ENCODE data around the gene GRXCR2. TPM values are rescaled to one million over a fixed set of nuclear protein-coding genes. Genes with fewer than 3 reads are reported as not detected.
"Not testable (repeated sequence)": the region's sequence is repeated elsewhere in the genome, so short reads cannot be mapped to it uniquely, and the experiment has no call there.

GRXCR2 gene
- total RNA-seq, 8 experiments from 2014 or later = 0.15 to 0.33 TPM; not detected in 6

DNA sequence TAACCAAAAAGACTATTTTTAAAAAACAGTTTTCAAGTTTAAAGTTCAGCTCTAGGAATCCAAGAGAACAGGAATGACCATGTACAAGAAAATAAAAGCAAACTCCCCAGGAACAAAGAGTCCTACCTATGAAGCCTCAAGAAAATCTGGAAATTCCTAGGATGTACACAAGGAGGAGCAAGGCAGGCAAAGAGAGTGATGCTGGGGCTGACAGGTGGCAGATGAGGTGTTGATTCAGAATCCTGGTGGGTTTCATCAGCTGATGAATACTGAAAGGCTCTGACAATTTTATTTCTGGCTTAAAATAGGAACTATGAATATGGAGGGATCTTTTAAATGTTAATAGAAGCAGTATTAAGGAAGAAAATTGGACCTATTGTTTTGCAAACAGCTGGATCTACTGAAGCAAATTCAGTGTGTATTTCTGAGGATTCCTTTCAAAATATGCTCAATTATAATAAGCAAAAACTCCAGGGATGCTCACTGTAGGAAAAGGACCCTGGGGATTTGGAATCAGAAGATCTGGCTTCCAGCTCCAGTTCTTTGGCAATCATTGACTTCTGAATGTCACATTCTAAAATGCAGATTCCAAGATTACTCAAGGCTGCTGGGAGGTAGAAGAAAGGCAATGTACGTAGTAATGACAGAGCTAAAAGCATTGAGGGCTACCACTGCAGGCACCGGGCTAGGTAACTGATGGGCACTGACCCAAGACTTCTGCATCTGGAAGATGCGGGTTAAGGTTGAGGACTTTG is 35.6 kb upstream of the GRXCR2 start:
- in situ Hi-C loops (cut with MboI; ENCODE audit: low pct_unique_long_range_greater_than_20kb in 2 of 9, low sequenced_read_pairs in 9 of 9, unreplicated experiment in 9 of 9) = no loop called here
- 20 to 100% (median 75%) methylated on average over 1 to 3 of the region's 3 CpGs; no CpG with 5 or more reads in 2 of the 10 experiments for WGBS, 10 experiments
- Histone ChIP-seq H3K27ac (no peak overlapping the region), H3K4me3 (no peak overlapping the region), H3K4me1 (replicated peaks in 1 of 2) (no peaks in the 10 kb centered on the region)
- ATAC-seq (replicated peaks in 6 of 8) = peak in 3 of 8 experiments; percentile 52 to 79 (median 62)

DNA sequence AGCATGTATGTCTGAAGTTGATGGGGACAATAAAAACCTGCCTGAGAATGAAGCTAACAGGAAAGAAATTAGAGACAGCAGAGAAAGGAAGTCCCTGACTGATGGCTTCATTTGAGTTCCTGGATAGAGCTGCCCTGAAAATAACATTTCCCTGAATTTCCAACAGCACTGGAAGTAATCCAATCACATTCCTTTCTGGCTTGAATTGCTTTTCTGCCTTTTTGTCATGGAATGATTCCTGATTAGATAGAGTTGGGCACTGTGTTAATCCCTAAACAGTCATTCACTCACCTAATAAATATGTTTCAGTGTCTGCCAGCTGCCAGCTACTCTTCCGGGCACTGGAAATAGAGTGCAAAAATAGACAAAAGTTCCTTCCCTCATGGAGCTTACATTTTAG is 33.6 kb upstream of the GRXCR2 start:
- WGBS, 10 experiments = 9 to 100% (median 88%) methylated on average over 1 of the region's 1 CpG; no CpG with 5 or more reads in 2 of the 10 experiments
- H3K27ac ChIP-seq = no peak overlapping the region
- H3K4me3 ChIP-seq = no peak overlapping the region
- H3K4me1 ChIP-seq (replicated peaks in 1 of 2) = no peaks in the 10 kb centered on the region
- in situ Hi-C loops (cut with MboI; ENCODE audit: low pct_unique_long_range_greater_than_20kb in 2 of 9, low sequenced_read_pairs in 9 of 9, unreplicated experiment in 9 of 9) = no loop called here
- no peak for ATAC-seq (replicated peaks in 6 of 8)

DNA sequence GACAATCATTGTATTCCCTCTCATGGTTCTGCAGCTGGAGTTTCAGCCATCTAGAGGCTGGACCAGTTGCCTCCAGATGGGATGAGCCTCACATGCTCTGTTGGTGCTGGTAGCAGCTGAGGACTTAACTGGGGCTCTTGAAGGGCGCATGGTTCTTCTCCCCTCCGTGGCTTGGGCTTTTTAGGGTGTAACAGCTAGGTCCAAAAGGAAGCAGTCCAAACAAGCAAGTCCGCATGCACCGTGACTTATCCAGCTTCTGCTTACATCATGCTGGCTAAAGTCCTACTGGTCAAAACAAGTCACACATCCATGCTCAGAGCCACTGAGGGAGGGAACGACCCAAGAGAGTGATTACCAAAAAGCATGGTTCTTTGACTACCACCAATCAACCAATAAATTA is 31.9 kb upstream of the GRXCR2 start:
- Histone ChIP-seq H3K4me1 (replicated peaks in 1 of 2) (no peaks in the 10 kb centered on the region), H3K4me3 (no peak overlapping the region), H3K27ac (no peak overlapping the region)
- ATAC-seq (replicated peaks in 6 of 8) = no peak
- 22 to 100% (median 84%) methylated on average over 1 to 4 of the region's 5 CpGs; no CpG with 5 or more reads in 5 of the 10 experiments for WGBS, 10 experiments
- in situ Hi-C loops (cut with MboI; ENCODE audit: low pct_unique_long_range_greater_than_20kb in 2 of 9, low sequenced_read_pairs in 9 of 9, unreplicated experiment in 9 of 9) = no loop called here

DNA sequence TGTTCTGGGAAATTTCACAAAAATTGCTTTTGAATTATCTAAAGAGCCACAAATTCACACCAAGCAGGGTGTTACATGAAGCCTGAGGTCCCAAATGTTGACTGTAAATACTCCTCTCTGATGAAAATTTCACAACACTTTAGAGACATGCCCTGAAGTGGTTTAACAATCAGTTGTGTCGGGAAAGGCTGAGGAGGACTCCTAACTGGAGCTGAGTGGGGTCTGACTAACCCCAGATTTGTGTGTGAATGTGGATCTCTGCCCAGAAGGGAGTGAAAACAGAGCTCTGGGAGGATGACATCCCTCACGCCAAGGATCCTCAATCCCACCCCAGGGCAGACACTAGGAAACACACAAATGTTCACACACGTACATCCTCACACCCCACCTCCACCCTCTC is 31.1 kb upstream of the GRXCR2 start:
- ATAC-seq (replicated peaks in 6 of 8) = peak in 2 of 8 experiments; percentile 48 to 62
- H3K27ac ChIP-seq = no peak overlapping the region
- H3K4me1 ChIP-seq (replicated peaks in 1 of 2) = no peaks in the 10 kb centered on the region
- WGBS, 10 experiments = 13 to 88% (median 60%) methylated on average over 1 to 3 of the region's 3 CpGs; no CpG with 5 or more reads in 5 of the 10 experiments
- H3K4me3 ChIP-seq = no peak overlapping the region
- in situ Hi-C loops (cut with MboI; ENCODE audit: low pct_unique_long_range_greater_than_20kb in 2 of 9, low sequenced_read_pairs in 9 of 9, unreplicated experiment in 9 of 9) = no loop called here

DNA sequence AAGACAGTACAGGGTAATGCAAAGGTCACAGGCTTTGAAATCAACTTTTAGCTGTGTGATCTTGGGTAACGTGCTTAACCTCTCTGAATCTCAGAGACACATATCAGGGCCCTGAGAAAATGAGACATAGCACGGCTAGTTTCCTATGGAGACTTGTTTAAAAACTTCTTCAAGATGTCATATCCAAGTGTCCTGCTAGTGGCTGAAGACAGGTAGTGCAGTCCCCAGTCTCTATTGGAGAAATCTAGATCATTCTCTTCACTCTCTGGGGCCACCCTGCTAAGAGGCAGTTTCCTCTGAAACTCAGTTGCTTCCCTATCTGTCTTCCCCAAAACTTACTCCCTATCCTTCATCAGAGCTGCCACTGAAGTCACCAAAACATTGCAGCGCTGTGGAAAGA is 30.3 kb upstream of the GRXCR2 start:
- in situ Hi-C loops (cut with MboI; ENCODE audit: low pct_unique_long_range_greater_than_20kb in 2 of 9, low sequenced_read_pairs in 9 of 9, unreplicated experiment in 9 of 9) = no loop called here
- Histone ChIP-seq H3K4me3 (no peak overlapping the region), H3K4me1 (replicated peaks in 1 of 2) (no peaks in the 10 kb centered on the region), H3K27ac (no peak overlapping the region)
- ATAC-seq (replicated peaks in 6 of 8) = peak in 2 of 8 experiments; percentile 25 to 26
- WGBS, 10 experiments = 20 to 100% (median 86%) methylated on average over 1 to 3 of the region's 3 CpGs; no CpG with 5 or more reads in 1 of the 10 experiments

DNA sequence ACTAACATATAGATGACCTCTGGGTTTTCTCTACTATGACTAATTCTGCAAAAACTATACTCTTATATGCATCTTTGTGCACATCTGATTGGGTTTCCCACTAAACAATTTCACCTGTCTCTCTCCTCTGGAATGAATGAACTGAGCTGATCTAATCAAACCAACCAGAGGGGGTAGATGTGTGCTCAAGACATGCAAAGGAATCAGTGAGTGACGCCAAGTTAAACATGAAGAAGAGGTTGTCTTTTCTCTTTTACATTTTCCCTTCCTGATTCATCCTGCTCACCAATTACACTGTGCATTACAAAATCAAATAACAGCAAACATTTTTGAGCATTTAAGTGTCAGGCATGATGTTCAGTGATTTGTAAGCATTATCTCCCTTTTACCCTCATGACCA is 29.6 kb upstream of the GRXCR2 start:
- in situ Hi-C loops (cut with MboI; ENCODE audit: low pct_unique_long_range_greater_than_20kb in 2 of 9, low sequenced_read_pairs in 9 of 9, unreplicated experiment in 9 of 9) = no loop called here
- ATAC-seq (replicated peaks in 6 of 8) = no peak
- Histone ChIP-seq H3K4me3 (no peak overlapping the region), H3K4me1 (replicated peaks in 1 of 2) (no peaks in the 10 kb centered on the region), H3K27ac (no peak overlapping the region)
- 60 to 100% (median 100%) methylated on average over 1 of the region's 1 CpG; no CpG with 5 or more reads in 4 of the 10 experiments for WGBS, 10 experiments

DNA sequence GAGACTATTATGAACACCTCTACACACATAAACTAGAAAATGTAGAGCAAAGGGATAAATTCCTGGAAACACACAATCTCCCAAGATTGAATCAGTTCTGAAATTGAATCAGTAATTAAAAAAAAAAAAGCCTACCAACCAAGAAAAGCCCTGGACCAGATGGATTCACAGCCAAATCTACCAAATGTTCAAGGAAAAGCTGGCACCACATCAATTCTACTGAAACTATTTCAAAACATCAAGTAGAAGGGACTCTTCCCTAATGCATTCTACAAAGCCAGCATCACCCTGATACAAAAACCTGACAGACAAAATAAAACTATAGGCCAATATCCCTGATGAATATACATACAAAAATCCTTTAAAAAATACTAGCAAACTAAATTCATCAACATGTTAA is 25.4 kb upstream of the GRXCR2 start:
- in situ Hi-C loops (cut with MboI; ENCODE audit: low pct_unique_long_range_greater_than_20kb in 2 of 9, low sequenced_read_pairs in 9 of 9, unreplicated experiment in 9 of 9) = no loop called here
- Histone ChIP-seq H3K4me3 (no peak overlapping the region), H3K27ac (no peak overlapping the region), H3K4me1 (replicated peaks in 1 of 2) (no peaks in the 10 kb centered on the region)
- ATAC-seq (replicated peaks in 6 of 8) = no peak

DNA sequence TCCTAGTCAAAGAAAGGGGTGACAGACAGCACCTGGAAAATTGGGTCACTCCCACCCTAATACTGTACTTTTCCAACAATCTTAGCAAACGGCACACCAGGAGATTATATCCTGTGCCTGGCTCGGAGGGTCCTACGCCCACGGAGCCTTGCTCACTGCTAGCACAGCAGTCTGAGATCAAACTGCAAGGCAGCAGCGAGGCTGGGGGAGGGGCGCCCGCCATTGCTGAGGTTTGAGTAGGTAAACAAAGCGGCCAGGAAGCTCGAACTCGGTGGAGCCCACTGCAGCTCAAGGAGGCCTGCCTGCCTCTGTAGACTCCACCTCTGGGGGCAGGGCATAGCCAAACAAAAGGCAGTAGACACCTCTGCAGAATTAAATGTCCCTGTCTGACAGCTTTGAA is 18.6 kb upstream of the GRXCR2 start:
- ATAC-seq (replicated peaks in 6 of 8); H3K4me3 ChIP-seq; H3K27ac ChIP-seq; H3K4me1 ChIP-seq (replicated peaks in 1 of 2); in situ Hi-C loops (cut with MboI; ENCODE audit: low pct_unique_long_range_greater_than_20kb in 2 of 9, low sequenced_read_pairs in 9 of 9, unreplicated experiment in 9 of 9): not testable (repeated sequence)
- 89% methylated on average over 1 of the region's 10 CpGs; no CpG with 5 or more reads in 9 of the 10 experiments for WGBS, 10 experiments

DNA sequence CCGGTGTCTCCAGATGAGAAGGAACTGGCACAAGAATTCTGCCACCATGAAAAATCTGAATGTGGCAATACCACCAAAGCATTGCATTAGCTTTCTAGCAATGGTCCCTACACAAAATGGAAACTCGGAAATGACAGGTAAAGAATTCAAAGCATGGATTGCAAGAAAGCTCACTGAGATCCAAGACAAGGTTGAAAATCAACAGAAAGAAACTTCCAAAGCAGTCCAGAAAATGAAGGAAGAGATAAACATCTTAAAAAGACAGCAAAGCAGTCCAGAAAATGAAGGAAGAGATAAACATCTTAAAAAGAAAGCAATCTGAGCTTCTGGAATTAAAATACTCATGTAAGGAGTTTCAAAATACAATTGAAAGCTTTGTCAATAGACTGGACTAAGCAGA is 16.8 kb upstream of the GRXCR2 start:
- WGBS, 10 experiments = 0 to 100% (median 88%) methylated on average over 1 to 2 of the region's 2 CpGs; no CpG with 5 or more reads in 1 of the 10 experiments
- ATAC-seq (replicated peaks in 6 of 8) = no peak
- in situ Hi-C loops (cut with MboI; ENCODE audit: low pct_unique_long_range_greater_than_20kb in 2 of 9, low sequenced_read_pairs in 9 of 9, unreplicated experiment in 9 of 9) = no loop called here

DNA sequence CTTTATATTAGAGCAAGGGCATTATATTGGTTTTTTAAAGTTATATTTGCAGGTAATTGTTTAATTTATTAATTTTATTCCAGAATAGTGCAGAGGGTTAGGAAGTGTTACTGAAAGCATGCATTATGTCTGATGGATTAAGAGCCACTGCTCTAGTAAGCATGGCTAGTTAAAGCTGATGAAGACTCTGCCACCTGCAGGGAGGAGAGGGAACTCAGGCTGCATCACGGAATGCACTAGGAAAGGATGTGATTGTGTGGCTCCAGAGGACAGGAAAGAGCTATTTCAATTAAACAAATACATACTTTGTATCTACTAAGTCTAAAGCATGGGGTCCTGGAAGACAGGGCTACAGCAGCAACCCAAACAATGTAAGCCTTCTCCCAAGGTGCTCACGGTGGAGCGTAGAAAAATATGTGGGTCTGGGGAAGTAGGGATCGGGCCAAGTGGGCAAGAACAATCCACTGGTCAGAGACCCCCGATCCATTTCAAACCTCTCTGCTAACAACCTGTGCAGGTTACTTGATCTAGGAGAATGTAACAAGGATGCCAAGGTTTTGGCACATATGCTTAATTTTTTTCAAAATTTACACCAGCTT is 15.3 kb upstream of the GRXCR2 start:
- 40 to 100% (median 81%) methylated on average over 2 to 5 of the region's 5 CpGs for WGBS, 10 experiments
- ATAC-seq (replicated peaks in 6 of 8) = peak in 5 of 8 experiments; percentile 45 to 85 (median 80)
- in situ Hi-C loops (cut with MboI; ENCODE audit: low pct_unique_long_range_greater_than_20kb in 2 of 9, low sequenced_read_pairs in 9 of 9, unreplicated experiment in 9 of 9) = no loop called here
- H3K27ac ChIP-seq = no peak overlapping the region
- no peaks in the 10 kb centered on the region for H3K4me1 ChIP-seq (replicated peaks in 1 of 2)
- no peak overlapping the region for H3K4me3 ChIP-seq

More for the DNA sequence above, 16.8 kb upstream of the GRXCR2 start:
- Histone ChIP-seq H3K4me3 (no peak overlapping the region), H3K4me1 (replicated peaks in 1 of 2) (no peaks in the 10 kb centered on the region), H3K27ac (no peak overlapping the region)

DNA sequence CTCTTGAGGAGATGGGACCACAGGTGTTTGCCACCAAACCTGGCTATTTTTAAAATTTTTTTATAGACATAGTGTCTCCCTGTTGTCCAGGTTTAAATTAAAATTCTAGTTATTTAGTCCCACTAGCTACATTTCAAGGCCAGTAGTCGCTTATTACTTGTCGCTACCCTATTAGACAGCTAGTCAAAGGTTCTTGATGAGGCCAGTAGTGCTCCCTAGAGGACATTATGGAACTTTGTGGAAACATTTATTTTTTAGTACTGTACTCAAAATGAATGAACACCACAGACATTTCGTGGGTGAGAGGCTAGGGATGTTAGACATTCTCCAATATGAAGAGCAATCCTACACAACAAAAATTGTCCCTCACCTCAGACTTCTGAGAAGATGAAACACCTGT is 14.4 kb upstream of the GRXCR2 start:
- ATAC-seq (replicated peaks in 6 of 8) = no peak
- Histone ChIP-seq H3K27ac (no peak overlapping the region), H3K4me1 (replicated peaks in 1 of 2) (no peaks in the 10 kb centered on the region), H3K4me3 (no peak overlapping the region)
- in situ Hi-C loops (cut with MboI; ENCODE audit: low pct_unique_long_range_greater_than_20kb in 2 of 9, low sequenced_read_pairs in 9 of 9, unreplicated experiment in 9 of 9) = no loop called here
- 17 to 100% (median 78%) methylated on average over 1 to 3 of the region's 3 CpGs; no CpG with 5 or more reads in 2 of the 10 experiments for WGBS, 10 experiments

DNA sequence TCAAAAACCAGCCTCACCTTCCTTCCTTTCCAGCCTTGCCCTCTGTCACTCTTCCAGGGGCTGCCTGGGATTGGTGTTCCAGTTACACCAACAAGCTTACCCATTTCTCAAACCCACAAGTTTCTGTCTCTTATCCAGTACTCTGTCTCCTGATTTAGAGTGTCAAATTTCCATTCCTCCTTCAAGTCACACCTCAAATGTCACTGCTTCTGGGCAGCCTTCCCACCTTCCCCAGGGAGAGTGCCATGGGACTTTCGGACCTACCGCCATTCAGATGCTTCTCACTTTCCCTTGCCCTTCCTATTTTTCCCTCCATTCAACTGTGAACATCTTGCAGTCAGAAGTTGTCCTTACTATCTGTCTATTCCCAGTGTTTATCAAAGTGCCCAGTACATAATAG is 2.0 kb upstream of the GRXCR2 start:
- no peak for ATAC-seq (replicated peaks in 6 of 8)
- Histone ChIP-seq H3K4me3 (no peak overlapping the region), H3K27ac (no peak overlapping the region), H3K4me1 (replicated peaks in 1 of 2) (no peaks in the 10 kb centered on the region)
- in situ Hi-C loops (cut with MboI; ENCODE audit: low pct_unique_long_range_greater_than_20kb in 2 of 9, low sequenced_read_pairs in 9 of 9, unreplicated experiment in 9 of 9) = no loop called here
- 72 to 100% (median 100%) methylated on average over 1 to 2 of the region's 2 CpGs; no CpG with 5 or more reads in 1 of the 10 experiments for WGBS, 10 experiments

DNA sequence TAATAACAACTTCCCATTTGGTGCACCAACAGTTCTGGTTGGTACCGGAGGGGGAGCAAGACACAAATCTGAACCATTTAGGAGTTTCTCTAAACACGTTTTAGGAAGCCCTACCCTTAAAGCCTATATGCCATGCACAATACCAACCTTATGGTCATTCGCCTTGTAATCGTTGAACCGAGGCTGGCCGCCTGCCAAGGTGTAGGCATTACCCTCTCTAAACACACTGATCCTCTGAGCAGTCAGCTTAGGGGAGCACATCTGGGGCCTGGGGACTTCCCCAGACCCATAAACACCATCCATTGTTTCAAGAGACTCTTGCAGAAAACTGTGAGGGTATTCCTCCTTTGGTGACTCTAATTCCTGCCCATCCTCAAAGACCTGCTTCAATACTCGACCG is 328 bp downstream of the GRXCR2 start:
- Histone ChIP-seq H3K4me3 (no peak overlapping the region), H3K4me1 (replicated peaks in 1 of 2) (no peaks in the 10 kb centered on the region), H3K27ac (no peak overlapping the region)
- ATAC-seq (replicated peaks in 6 of 8) = no peak
- WGBS, 10 experiments = 25 to 88% (median 77%) methylated on average over 3 to 8 of the region's 8 CpGs; no CpG with 5 or more reads in 3 of the 10 experiments
- in situ Hi-C loops (cut with MboI; ENCODE audit: low pct_unique_long_range_greater_than_20kb in 2 of 9, low sequenced_read_pairs in 9 of 9, unreplicated experiment in 9 of 9) = no loop called here

Measured in motor neuron (in vitro differentiated cells).